Neural progenitor cell (in vitro differentiated cells): ENCODE results near the gene STX1A.

Experiments
- EZH2 ChIP-seq: fragments of 200-600 bp; sonication (generic); IDR thresholded peaks from 2 replicates; pipeline ENCODE4 v1.6.1; 2017; ENCODE audit warnings: antibody characterized with exemption, mild to moderate bottlenecking, moderate library complexity
- EZH2phosphoT487 ChIP-seq: fragments of 200-600 bp; sonication (generic); IDR thresholded peaks from 2 replicates; pipeline ENCODE4 v1.6.1; 2017; ENCODE audit warnings: antibody characterized with exemption
- TF ChIP-seq, protein P1 (sequence below): fragments of 200-600 bp; sonication (generic); IDR thresholded peaks from 2 replicates; pipeline ENCODE4 v1.5.1; 2017; ENCODE audit warnings: antibody characterized with exemption, mild to moderate bottlenecking

DNA sequence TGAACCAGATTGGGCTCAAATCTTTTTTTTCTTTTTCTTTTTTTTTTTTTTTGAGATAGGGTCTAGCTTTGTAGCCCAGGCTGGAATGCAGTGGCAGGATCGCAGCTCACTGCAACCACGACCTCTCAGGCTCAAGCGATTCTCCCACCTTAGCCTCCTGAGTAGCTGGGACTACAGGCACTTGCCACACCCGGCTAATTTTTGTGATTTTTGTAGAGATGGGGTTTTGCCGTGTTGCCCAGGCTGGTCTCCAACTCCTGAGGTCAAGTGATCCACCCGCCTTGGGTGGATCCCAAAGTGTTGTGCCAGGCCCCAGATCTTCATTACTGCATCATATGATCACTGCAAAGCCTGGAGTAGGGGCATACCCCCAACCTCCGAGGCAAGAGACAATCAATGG is 39.0 kb downstream of the STX1A start:
- TF ChIP-seq EZH2 (no peak), EZH2phosphoT487 (no peak)
- TF ChIP-seq, protein P1, sequence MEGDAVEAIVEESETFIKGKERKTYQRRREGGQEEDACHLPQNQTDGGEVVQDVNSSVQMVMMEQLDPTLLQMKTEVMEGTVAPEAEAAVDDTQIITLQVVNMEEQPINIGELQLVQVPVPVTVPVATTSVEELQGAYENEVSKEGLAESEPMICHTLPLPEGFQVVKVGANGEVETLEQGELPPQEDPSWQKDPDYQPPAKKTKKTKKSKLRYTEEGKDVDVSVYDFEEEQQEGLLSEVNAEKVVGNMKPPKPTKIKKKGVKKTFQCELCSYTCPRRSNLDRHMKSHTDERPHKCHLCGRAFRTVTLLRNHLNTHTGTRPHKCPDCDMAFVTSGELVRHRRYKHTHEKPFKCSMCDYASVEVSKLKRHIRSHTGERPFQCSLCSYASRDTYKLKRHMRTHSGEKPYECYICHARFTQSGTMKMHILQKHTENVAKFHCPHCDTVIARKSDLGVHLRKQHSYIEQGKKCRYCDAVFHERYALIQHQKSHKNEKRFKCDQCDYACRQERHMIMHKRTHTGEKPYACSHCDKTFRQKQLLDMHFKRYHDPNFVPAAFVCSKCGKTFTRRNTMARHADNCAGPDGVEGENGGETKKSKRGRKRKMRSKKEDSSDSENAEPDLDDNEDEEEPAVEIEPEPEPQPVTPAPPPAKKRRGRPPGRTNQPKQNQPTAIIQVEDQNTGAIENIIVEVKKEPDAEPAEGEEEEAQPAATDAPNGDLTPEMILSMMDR, result no peak
